ENCODE results near the gene CCNI2. TPM values are rescaled to one million over a fixed set of nuclear protein-coding genes. Genes with fewer than 3 reads are reported as not detected.

Gene CCNI2
- total RNA-seq, 1 donor from 2014 or later = 7.6 TPM

Other genes starting within 250 kb of the CCNI2 start
- gene IL5, start 203.9 kb upstream of the CCNI2 start, total RNA-seq = 100.0 and 113 TPM in 2 replicates
- gene RAD50, start 190.4 kb upstream of the CCNI2 start, total RNA-seq = 49.2 and 55.8 TPM in 2 replicates
- 777 and 830 TPM in 2 replicates for gene IL13, start 89.3 kb upstream of the CCNI2 start, total RNA-seq
- gene IL4, start 73.4 kb upstream of the CCNI2 start, total RNA-seq = 21.6 and 25.8 TPM in 2 replicates
- 40.7 and 41.4 TPM in 2 replicates for gene KIF3A, start 9.9 kb upstream of the CCNI2 start, total RNA-seq
- gene SEPTIN8, start 29.8 kb downstream of the CCNI2 start, total RNA-seq = 34.9 and 35.9 TPM in 2 replicates
- 0.28 and 0.32 TPM in 2 replicates for gene SOWAHA, start 65.9 kb downstream of the CCNI2 start, total RNA-seq
- gene SHROOM1, start 83.2 kb downstream of the CCNI2 start, total RNA-seq = 7.7 and 9.3 TPM in 2 replicates
- gene GDF9, start 119.0 kb downstream of the CCNI2 start, total RNA-seq = 0.11 TPM in 1 of 2 replicates, not detected in the other
- gene UQCRQ, start 119.2 kb downstream of the CCNI2 start, total RNA-seq = 400 and 412 TPM in 2 replicates
- gene LEAP2, start 126.2 kb downstream of the CCNI2 start, total RNA-seq = 4.3 and 4.4 TPM in 2 replicates
- gene AFF4, start 216.2 kb downstream of the CCNI2 start, total RNA-seq = 33.1 and 35.1 TPM in 2 replicates